Activated CD4-positive, alpha-beta T cell treated with anti-CD3 and anti-CD28 coated beads, Interleukin-2, Interleukin-4, amounts not matched to agents 100 ng/mL and 50 ng/mL, durations not matched to agents 16 hours and 8 hours (primary cell): Measurements from ENCODE around the gene KRTAP19-8.

Experiments used
- DNase-seq: peaks from one replicate; pipeline ENCODE4 v3.0.0-alpha.2; 2020; ENCODE audit warnings: low spot score

Gene KRTAP19-8

GRCh38 chr21:31038376-31038775 lies at the start of gene KRTAP19-8:
KRTAP19-8 (minus strand) TSS chr21:31038476; CDS start chr21:31038443, 33 bp downstream.
- DNase-seq = no peak

- DNase-seq = no peak
These were observed 49.6 kb upstream of the KRTAP19-8 start for GRCh38 chr21:31087639-31088473.

GRCh38 chr21:31084689-31085088 lies 46.4 kb upstream of the KRTAP19-8 start:
- no peak for DNase-seq

GRCh38 chr21:31078796-31079195 lies 40.5 kb upstream of the KRTAP19-8 start:
- DNase-seq = peak; percentile 67

- no peak for DNase-seq
These were observed 39.9 kb upstream of the KRTAP19-8 start for GRCh38 chr21:31078216-31078615.

- DNase-seq = no peak
These were observed 37.6 kb upstream of the KRTAP19-8 start for GRCh38 chr21:31075848-31076247.

GRCh38 chr21:31072533-31072932 lies 34.3 kb upstream of the KRTAP19-8 start:
- DNase-seq = no peak

GRCh38 chr21:31064803-31065202 lies 26.5 kb upstream of the KRTAP19-8 start:
- peak; percentile 36 for DNase-seq

GRCh38 chr21:31052489-31053142 lies 14.3 kb upstream of the KRTAP19-8 start:
- no peak for DNase-seq

GRCh38 chr21:31050577-31051157 lies 12.4 kb upstream of the KRTAP19-8 start:
- no peak for DNase-seq

- DNase-seq = no peak
These were observed 7.6 kb upstream of the KRTAP19-8 start for GRCh38 chr21:31045841-31046240.

GRCh38 chr21:31043471-31043870 lies 5.2 kb upstream of the KRTAP19-8 start:
- DNase-seq = no peak

- no peak for DNase-seq
These were observed 3.8 kb upstream of the KRTAP19-8 start for GRCh38 chr21:31042080-31042464.

- no peak for DNase-seq
These were observed 3.2 kb upstream of the KRTAP19-8 start for GRCh38 chr21:31041295-31042079.

GRCh38 chr21:31034378-31034777 lies 3.9 kb downstream of the KRTAP19-8 start:
- no peak for DNase-seq

GRCh38 chr21:31030367-31031106 lies 7.7 kb downstream of the KRTAP19-8 start:
- DNase-seq = no peak

- DNase-seq = no peak
These were observed 14.6 kb downstream of the KRTAP19-8 start for GRCh38 chr21:31023680-31024079.

GRCh38 chr21:31022306-31022705 lies 16.0 kb downstream of the KRTAP19-8 start:
- DNase-seq = no peak

GRCh38 chr21:31018232-31018631 lies 20.0 kb downstream of the KRTAP19-8 start:
- DNase-seq = no peak

- no peak for DNase-seq
These were observed 23.4 kb downstream of the KRTAP19-8 start for GRCh38 chr21:31014891-31015290.
